K562 (cell line): ENCODE measurements around the gene GARRE1.

Experiments used
- CTCF ChIP-seq, 3 experiments: IDR thresholded peaks in 2 of 3; conservative IDR thresholded peaks in 1 of 3; 2 replicates each; pipeline ENCODE4 v1.5.1; 2011 to 2012; ENCODE audit warnings: low read length in 3 of 3, mild to moderate bottlenecking in 3 of 3, control low read depth in 2 of 3, improper control_type of control experiment in 1 of 3, inconsistent platforms in 1 of 3, low read depth in 1 of 3, mixed read lengths in 1 of 3, moderate library complexity in 1 of 3; ENCODE audit not compliant: insufficient read depth in 2 of 3
- GATAD2A ChIP-seq: fragments of 450-650 bp; IDR thresholded peaks from 2 replicates; pipeline ENCODE4 v1.6.1; 2017
- POLR2A ChIP-seq: fragments of 450-650 bp; conservative IDR thresholded peaks from 2 replicates; pipeline ENCODE4 v1.6.1; 2016
- ZKSCAN1 ChIP-seq: fragments of 150-350 bp; IDR thresholded peaks from 2 replicates; pipeline ENCODE4 v1.6.1; 2016; ENCODE audit warnings: low read depth, low read length

GRCh38 chr19:34215006-34215665, 39.2 kb upstream of the GARRE1 start:
- TF ChIP-seq CTCF (IDR thresholded peaks at IDR 0.05 in 2 of 3, conservative IDR thresholded peaks at IDR 0.05 in 1 of 3; ENCODE audit: insufficient read depth in 2 of 3, low read depth in 1 of 3, low read length in 3 of 3) (no peak), ZKSCAN1 (no peak), GATAD2A (no peak), POLR2A (no peak)
